Fibroblast of mammary gland (primary cell): ENCODE measurements around the gene FBH1.

ENCODE experiments used
- DNase-seq: peaks from one replicate; pipeline ENCODE4 v3.0.0-alpha.2; 2010; ENCODE audit warnings: low read depth
- H3K4me3 ChIP-seq: 2 replicates; pipeline ENCODE4 v1.5.1; 2011; ENCODE audit warnings: low read depth, mild to moderate bottlenecking, low read length, moderate library complexity; ENCODE audit not compliant: control insufficient read depth
- TF ChIP-seq, protein P1 (sequence below): conservative IDR thresholded peaks from 2 replicates; pipeline ENCODE4 v1.5.1; 2011; ENCODE audit warnings: low read depth, low read length, inconsistent platforms; ENCODE audit not compliant: control insufficient read depth, insufficient read depth

FBH1 gene

DNA sequence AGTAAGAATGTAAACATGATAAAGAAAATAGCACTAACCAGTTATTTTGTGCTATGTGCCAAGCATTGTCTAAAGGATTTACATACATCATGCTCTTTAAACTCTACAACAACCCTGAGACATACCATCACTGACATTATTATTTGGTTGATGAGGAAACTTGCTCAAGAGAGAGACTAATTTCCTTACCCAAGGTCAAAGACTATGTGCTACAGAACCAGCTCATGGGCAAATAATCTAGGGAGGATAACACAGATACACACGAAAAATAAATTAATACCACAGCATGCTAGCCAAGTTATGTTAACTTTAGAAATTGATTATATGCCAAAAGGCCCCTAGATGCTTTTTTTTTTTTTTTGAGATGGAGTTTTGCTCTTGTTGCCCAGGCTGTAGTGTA lies 3.0 kb upstream of the FBH1 start:
- TF ChIP-seq, protein P1, sequence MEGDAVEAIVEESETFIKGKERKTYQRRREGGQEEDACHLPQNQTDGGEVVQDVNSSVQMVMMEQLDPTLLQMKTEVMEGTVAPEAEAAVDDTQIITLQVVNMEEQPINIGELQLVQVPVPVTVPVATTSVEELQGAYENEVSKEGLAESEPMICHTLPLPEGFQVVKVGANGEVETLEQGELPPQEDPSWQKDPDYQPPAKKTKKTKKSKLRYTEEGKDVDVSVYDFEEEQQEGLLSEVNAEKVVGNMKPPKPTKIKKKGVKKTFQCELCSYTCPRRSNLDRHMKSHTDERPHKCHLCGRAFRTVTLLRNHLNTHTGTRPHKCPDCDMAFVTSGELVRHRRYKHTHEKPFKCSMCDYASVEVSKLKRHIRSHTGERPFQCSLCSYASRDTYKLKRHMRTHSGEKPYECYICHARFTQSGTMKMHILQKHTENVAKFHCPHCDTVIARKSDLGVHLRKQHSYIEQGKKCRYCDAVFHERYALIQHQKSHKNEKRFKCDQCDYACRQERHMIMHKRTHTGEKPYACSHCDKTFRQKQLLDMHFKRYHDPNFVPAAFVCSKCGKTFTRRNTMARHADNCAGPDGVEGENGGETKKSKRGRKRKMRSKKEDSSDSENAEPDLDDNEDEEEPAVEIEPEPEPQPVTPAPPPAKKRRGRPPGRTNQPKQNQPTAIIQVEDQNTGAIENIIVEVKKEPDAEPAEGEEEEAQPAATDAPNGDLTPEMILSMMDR = no peak
- H3K4me3 ChIP-seq = no peak overlapping the region
- no peak for DNase-seq

DNA sequence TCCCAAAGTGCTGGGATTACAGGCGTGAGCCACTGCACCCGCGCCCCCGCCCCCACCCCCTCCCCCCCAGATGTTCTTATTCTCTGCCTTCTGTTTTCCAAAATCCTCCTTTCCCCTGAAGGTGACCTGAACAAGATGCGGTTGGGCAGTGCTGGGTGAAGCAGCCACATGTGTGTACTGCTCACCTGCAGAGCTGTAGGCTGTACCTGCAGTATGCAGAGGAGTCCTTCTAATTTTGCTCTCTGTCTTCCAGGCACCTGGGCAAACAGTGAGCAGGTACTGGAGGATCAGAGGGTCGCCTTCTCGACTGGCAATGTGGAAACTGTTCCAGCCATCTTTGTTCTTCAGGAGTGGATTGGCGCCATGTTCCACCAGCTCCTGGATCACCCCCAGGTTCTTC lies 2.4 kb upstream of the FBH1 start:
- no peak for DNase-seq
- TF ChIP-seq, protein P1 = no peak
- no peak overlapping the region for H3K4me3 ChIP-seq

DNA sequence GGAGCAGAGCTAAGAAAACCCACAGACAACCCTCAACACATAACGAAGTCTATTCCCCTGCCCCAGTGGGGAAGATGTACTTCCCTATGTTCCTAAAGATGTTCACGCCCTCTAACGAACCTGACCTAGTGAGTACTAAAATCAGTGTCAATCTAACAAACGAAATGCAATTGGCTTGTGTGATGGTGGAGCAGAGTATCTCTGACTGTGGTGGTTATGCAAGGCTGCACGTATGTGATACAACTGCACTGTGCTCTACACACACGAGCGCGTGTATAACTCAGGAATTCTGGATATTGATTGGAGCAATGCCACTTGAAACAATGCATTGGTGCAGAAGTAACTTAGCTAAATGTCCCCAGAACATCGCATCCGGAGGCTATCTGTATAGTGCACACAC lies 1.7 kb upstream of the FBH1 start:
- H3K4me3 ChIP-seq = peak overlapping the region; percentile 66
- TF ChIP-seq, protein P1 = no peak
- peak; percentile 58 for DNase-seq

DNA sequence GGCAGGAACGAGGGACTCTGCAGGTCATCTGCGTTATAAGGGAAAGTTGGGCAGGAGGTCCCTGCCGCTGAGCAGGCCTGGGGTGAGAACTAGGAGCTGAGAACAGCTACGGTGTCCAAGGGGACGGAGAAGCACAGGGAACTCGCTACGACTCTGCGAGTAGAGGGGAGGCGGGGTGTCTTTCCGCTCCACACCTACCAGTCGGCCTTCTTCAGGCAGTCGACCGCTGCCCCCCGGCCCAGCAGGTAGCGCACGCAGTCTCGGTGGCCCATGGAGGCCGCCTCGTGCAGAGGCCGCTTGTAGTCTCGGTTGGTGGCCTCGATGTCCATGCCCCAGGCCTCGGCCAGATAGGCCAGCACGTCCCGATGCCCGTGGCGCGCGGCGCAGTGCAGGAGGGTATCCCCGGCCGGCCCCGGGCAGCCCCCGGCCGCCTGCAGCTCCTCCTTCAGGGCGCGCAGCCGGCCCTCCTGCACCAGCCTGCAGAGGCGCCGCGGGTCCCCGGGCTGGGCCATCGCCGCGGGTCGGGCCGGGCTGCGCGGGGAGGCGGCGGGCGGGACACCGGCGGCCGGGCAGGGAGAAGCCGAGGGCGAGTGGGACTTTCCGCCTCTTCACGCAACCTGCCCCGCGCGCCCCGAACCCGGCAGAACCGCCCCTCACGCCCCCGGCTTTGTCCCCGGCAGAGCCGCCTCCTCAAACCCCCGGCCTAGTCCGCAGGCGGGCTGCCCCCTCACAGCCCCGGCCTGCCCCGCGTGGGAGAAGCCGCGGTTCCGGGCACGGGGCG lies 1.0 kb upstream of the FBH1 start:
- TF ChIP-seq, protein P1 = no peak
- peak; percentile 11 for DNase-seq
- peak overlapping the region; percentile 66 for H3K4me3 ChIP-seq

DNA sequence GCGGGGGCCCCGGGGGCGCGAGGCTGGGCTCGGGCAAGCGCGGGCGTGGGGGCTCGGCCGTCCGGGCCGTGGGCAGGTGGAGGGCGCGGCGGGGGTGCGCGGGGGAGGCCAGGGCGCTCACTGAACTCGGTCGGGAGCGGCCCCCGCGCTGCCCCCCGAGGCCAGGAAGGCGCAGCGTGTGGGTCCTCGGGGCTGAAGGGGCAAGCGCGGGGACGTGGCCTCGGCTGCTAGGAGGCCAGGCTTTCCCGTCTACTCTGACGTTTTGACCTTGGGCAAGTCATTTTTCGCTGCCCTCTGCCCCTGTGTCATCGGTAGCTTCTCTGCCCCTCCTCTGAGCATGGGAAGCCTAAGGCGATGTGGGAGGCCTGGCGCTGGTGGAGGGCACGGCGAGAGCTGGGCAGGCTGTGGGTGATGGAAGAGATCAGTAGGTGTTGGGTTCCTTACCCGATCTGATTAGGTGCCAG lies 441 bp downstream of the FBH1 start:
- H3K4me3 ChIP-seq = peak overlapping the region; percentile 86
- peak; percentile 36 for DNase-seq
- TF ChIP-seq, protein P1 = no peak

DNA sequence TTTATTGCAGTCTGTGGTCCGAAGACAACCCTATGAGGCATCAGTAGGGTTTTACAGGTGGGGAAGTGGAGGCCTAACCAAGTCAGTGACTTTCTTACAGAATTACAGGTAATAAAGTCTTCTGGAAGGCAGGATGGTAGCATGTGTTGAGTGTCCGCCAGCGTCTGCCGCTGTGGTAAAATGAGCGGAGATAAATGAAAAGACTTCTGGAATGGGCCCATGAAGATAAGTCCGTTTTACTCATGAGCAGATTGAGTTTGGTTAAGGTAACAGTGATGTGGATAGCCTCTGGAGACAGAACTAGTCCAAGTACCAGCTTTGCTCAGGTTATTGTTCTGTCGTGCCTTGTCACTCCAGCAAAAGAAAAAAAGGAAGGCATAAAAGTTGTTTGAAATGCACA lies 966 bp downstream of the FBH1 start:
- no peak for DNase-seq
- TF ChIP-seq, protein P1 = no peak
- H3K4me3 ChIP-seq = peak overlapping the region; percentile 86
